ENCODE results near the gene TBC1D22B. TPM values are rescaled to one million over a fixed set of nuclear protein-coding genes. Genes with fewer than 3 reads are reported as not detected.

TBC1D22B gene
- total RNA-seq, 4 donors from 2014 or later, result 14.2 to 19.6 (median 18.4) TPM

GRCh38 chr6:37310966-37311365 is 53.4 kb downstream of the TBC1D22B start:
- Histone ChIP-seq H3K4me1 (peaks cover 13% of the 10 kb centered on the region), H3K27me3 (no peaks in the 10 kb centered on the region), H3K27ac (no peak overlapping the region), H3K4me3 (no peak overlapping the region), H3K9me3 (no peaks in the 10 kb centered on the region), H3K36me3 (peaks cover 33% of the 10 kb centered on the region)
- no peak for DNase-seq (ENCODE audit: low spot score in 2 of 2)
- TF ChIP-seq EP300 (IDR thresholded peaks at IDR 0.05) (no peak), POLR2A (IDR thresholded peaks at IDR 0.05) (no peak), POLR2AphosphoS5 (IDR thresholded peaks at IDR 0.05) (no peak), CTCF (IDR thresholded peaks at IDR 0.05) (no peak)
- WGBS, result 93% methylated on average over 3 of the region's 3 CpGs

- Histone ChIP-seq H3K4me3 (no peak overlapping the region), H3K36me3 (peaks cover 42% of the 10 kb centered on the region), H3K27me3 (no peaks in the 10 kb centered on the region), H3K27ac (no peak overlapping the region), H3K4me1 (peaks cover 13% of the 10 kb centered on the region), H3K9me3 (no peaks in the 10 kb centered on the region)
- TF ChIP-seq CTCF (IDR thresholded peaks at IDR 0.05) (no peak), EP300 (IDR thresholded peaks at IDR 0.05) (no peak), POLR2A (IDR thresholded peaks at IDR 0.05) (no peak), POLR2AphosphoS5 (IDR thresholded peaks at IDR 0.05) (no peak)
- WGBS, result 87% methylated on average over 2 of the region's 2 CpGs
- no peak for DNase-seq (ENCODE audit: low spot score in 2 of 2)
Measured at GRCh38 chr6:37311741-37312473, 54.3 kb downstream of the TBC1D22B start.

- Histone ChIP-seq H3K4me1 (no peaks in the 10 kb centered on the region), H3K27me3 (no peaks in the 10 kb centered on the region), H3K4me3 (no peak overlapping the region), H3K9me3 (no peaks in the 10 kb centered on the region), H3K27ac (no peak overlapping the region), H3K36me3 (peaks cover 61% of the 10 kb centered on the region)
- TF ChIP-seq POLR2A (IDR thresholded peaks at IDR 0.05) (no peak), EP300 (IDR thresholded peaks at IDR 0.05) (no peak), CTCF (IDR thresholded peaks at IDR 0.05) (no peak), POLR2AphosphoS5 (IDR thresholded peaks at IDR 0.05) (no peak)
- 88% methylated on average over 13 of the region's 13 CpGs for WGBS
- DNase-seq (ENCODE audit: low spot score in 2 of 2), result no peak
Measured at GRCh38 chr6:37313723-37314486, 56.3 kb downstream of the TBC1D22B start.

GRCh38 chr6:37314487-37315156 is 57.0 kb downstream of the TBC1D22B start:
- H3K36me3 ChIP-seq, result peaks cover 67% of the 10 kb centered on the region
- H3K4me3 ChIP-seq, result no peak overlapping the region
- H3K27ac ChIP-seq, result no peak overlapping the region
- TF ChIP-seq CTCF (IDR thresholded peaks at IDR 0.05) (peak in 1 of 2 donors; percentile 38), EP300 (IDR thresholded peaks at IDR 0.05) (no peak)
- WGBS, result 68% methylated on average over 6 of the region's 6 CpGs
- H3K9me3 ChIP-seq, result no peaks in the 10 kb centered on the region
- no peak for DNase-seq (ENCODE audit: low spot score in 2 of 2)
- no peaks in the 10 kb centered on the region for H3K27me3 ChIP-seq
- H3K4me1 ChIP-seq, result no peaks in the 10 kb centered on the region

- H3K36me3 ChIP-seq, result peaks cover 72% of the 10 kb centered on the region
- 86% methylated on average over 7 of the region's 7 CpGs for WGBS
- H3K27ac ChIP-seq, result no peak overlapping the region
- TF ChIP-seq EP300 (IDR thresholded peaks at IDR 0.05) (no peak), POLR2A (IDR thresholded peaks at IDR 0.05) (no peak), CTCF (IDR thresholded peaks at IDR 0.05) (no peak), POLR2AphosphoS5 (IDR thresholded peaks at IDR 0.05) (no peak)
- no peak overlapping the region for H3K4me3 ChIP-seq
- no peaks in the 10 kb centered on the region for H3K9me3 ChIP-seq
- no peak for DNase-seq (ENCODE audit: low spot score in 2 of 2)
- no peaks in the 10 kb centered on the region for H3K4me1 ChIP-seq
- no peaks in the 10 kb centered on the region for H3K27me3 ChIP-seq
Measured at GRCh38 chr6:37315157-37315515, 57.6 kb downstream of the TBC1D22B start.
